HUES6 (cell line): ENCODE results near the gene KRT6C.

ENCODE experiments used
- H3K27ac ChIP-seq: 2 replicates; pipeline ENCODE4 v1.7.0; 2013; ENCODE audit warnings: low read depth, mild to moderate bottlenecking, low read length, inconsistent platforms
- H3K27me3 ChIP-seq: 2 replicates; pipeline ENCODE4 v1.6.1; 2013; ENCODE audit warnings: low read length; ENCODE audit not compliant: control insufficient read depth, insufficient read depth
- H3K36me3 ChIP-seq: 2 replicates; pipeline ENCODE4 v1.6.1; 2013; ENCODE audit warnings: low read length; ENCODE audit not compliant: control insufficient read depth, insufficient read depth
- H3K4me1 ChIP-seq: 2 replicates; pipeline ENCODE4 v1.6.1; 2013; ENCODE audit warnings: low read length; ENCODE audit not compliant: control insufficient read depth, insufficient read depth
- H3K4me3 ChIP-seq: 2 replicates; pipeline ENCODE4 v1.5.1; 2013; ENCODE audit warnings: low read depth, low read length
- H3K9ac ChIP-seq: one replicate; pipeline ENCODE4 v1.6.1; 2013; ENCODE audit warnings: mild to moderate bottlenecking, low read length
- H3K9me3 ChIP-seq: 2 replicates; pipeline ENCODE4 v1.6.1; 2013; ENCODE audit warnings: low read depth, low read length; ENCODE audit not compliant: control insufficient read depth, insufficient read depth

Gene KRT6C

GRCh38 chr12:52473768-52474167 lies at the start of gene KRT6C:
Gene KRT6C, minus strand, starts transcription at chr12:52473805. Its CDS starts 68 bp downstream, at chr12:52473737.
- Histone ChIP-seq H3K36me3 (no peaks in the 10 kb centered on the region), H3K4me3 (no peak within 1 kb of the TSS), H3K27ac (no peak within 1 kb of the TSS), H3K27me3 (no peaks in the 10 kb centered on the region), H3K9me3 (peaks cover 32% of the 10 kb centered on the region), H3K4me1 (no peaks in the 10 kb centered on the region), H3K9ac (no peak within 1 kb of the TSS)

GRCh38 chr12:52522346-52523011 lies 48.9 kb upstream of the KRT6C start:
- Histone ChIP-seq H3K4me1 (peaks cover 14% of the 10 kb centered on the region; the same call in 1 of the 2 replicates), H3K4me3 (no peak overlapping the region), H3K27ac (no peak overlapping the region), H3K9ac (no peak overlapping the region), H3K27me3 (no peaks in the 10 kb centered on the region), H3K9me3 (no peaks in the 10 kb centered on the region), H3K36me3 (no peaks in the 10 kb centered on the region)

GRCh38 chr12:52521568-52522266 lies 48.1 kb upstream of the KRT6C start:
- Histone ChIP-seq H3K4me1 (peaks cover 14% of the 10 kb centered on the region; the same call in 1 of the 2 replicates), H3K27me3 (no peaks in the 10 kb centered on the region), H3K9me3 (no peaks in the 10 kb centered on the region), H3K4me3 (no peak overlapping the region), H3K36me3 (no peaks in the 10 kb centered on the region), H3K27ac (no peak overlapping the region), H3K9ac (no peak overlapping the region)

GRCh38 chr12:52521175-52521567 lies 47.6 kb upstream of the KRT6C start:
- Histone ChIP-seq H3K4me3 (no peak overlapping the region), H3K9me3 (no peaks in the 10 kb centered on the region), H3K27me3 (no peaks in the 10 kb centered on the region), H3K36me3 (no peaks in the 10 kb centered on the region), H3K27ac (no peak overlapping the region), H3K9ac (no peak overlapping the region), H3K4me1 (peaks cover 14% of the 10 kb centered on the region; the same call in 1 of the 2 replicates)

- Histone ChIP-seq H3K27me3 (no peaks in the 10 kb centered on the region), H3K36me3 (no peaks in the 10 kb centered on the region), H3K4me3 (no peak within 1 kb of the TSS), H3K4me1 (peaks cover 14% of the 10 kb centered on the region; the same call in 1 of the 2 replicates), H3K27ac (no peak within 1 kb of the TSS), H3K9me3 (no peaks in the 10 kb centered on the region), H3K9ac (no peak within 1 kb of the TSS)
Measured at GRCh38 chr12:52519826-52520662, 46.4 kb upstream of the KRT6C start, which contains the start of gene KRT5. Gene KRT5, minus strand, starts transcription at chr12:52520394. Its CDS starts 98 bp downstream, at chr12:52520296.

GRCh38 chr12:52519387-52519703 lies 45.7 kb upstream of the KRT6C start:
- H3K4me3 ChIP-seq: no peak overlapping the region
- no peaks in the 10 kb centered on the region for H3K9me3 ChIP-seq
- peaks cover 14% of the 10 kb centered on the region; the same call in 1 of the 2 replicates for H3K4me1 ChIP-seq
- H3K27me3 ChIP-seq: no peaks in the 10 kb centered on the region
- no peak overlapping the region for H3K9ac ChIP-seq
- H3K36me3 ChIP-seq: no peaks in the 10 kb centered on the region
- no peak overlapping the region for H3K27ac ChIP-seq

GRCh38 chr12:52518574-52519386 lies 45.2 kb upstream of the KRT6C start:
- no peaks in the 10 kb centered on the region for H3K27me3 ChIP-seq
- H3K9me3 ChIP-seq: no peaks in the 10 kb centered on the region
- no peak overlapping the region for H3K4me3 ChIP-seq
- no peak overlapping the region for H3K27ac ChIP-seq
- H3K4me1 ChIP-seq: peaks cover 14% of the 10 kb centered on the region; the same call in 1 of the 2 replicates
- H3K36me3 ChIP-seq: no peaks in the 10 kb centered on the region
- no peak overlapping the region for H3K9ac ChIP-seq

- Histone ChIP-seq H3K27me3 (no peaks in the 10 kb centered on the region), H3K9me3 (no peaks in the 10 kb centered on the region), H3K27ac (no peak overlapping the region), H3K36me3 (no peaks in the 10 kb centered on the region), H3K4me3 (no peak overlapping the region), H3K9ac (no peak overlapping the region), H3K4me1 (peaks cover 14% of the 10 kb centered on the region; the same call in 1 of the 2 replicates)
Measured at GRCh38 chr12:52517888-52518287, 44.3 kb upstream of the KRT6C start.

- no peaks in the 10 kb centered on the region for H3K9me3 ChIP-seq
- no peaks in the 10 kb centered on the region for H3K36me3 ChIP-seq
- peaks cover 14% of the 10 kb centered on the region; the same call in 1 of the 2 replicates for H3K4me1 ChIP-seq
- H3K27ac ChIP-seq: no peak overlapping the region
- no peak overlapping the region for H3K9ac ChIP-seq
- H3K27me3 ChIP-seq: no peaks in the 10 kb centered on the region
- H3K4me3 ChIP-seq: no peak overlapping the region
Measured at GRCh38 chr12:52517005-52517835, 43.6 kb upstream of the KRT6C start.
